ENCODE measurements around the gene SLC35F3. TPM values are rescaled to one million over a fixed set of nuclear protein-coding genes. Genes with fewer than 3 reads are reported as not detected.
A peak's percentile ranks its signal among the peaks of the same experiment; 100 is the strongest.

SLC35F3 gene
- total and polyA plus RNA-seq, 9 of the 15 experiments (the other 6 are each of a cell fraction or from before 2014, with no cell fraction given), result 0.04 to 0.07 (median 0.04) TPM; not detected in 6

GRCh38 chr1:234373064-234373958, 468.8 kb downstream of the SLC35F3 start, which contains the start of gene COA6 (continued):
- TF ChIP-seq JUN (IDR thresholded peaks at IDR 0.05; ENCODE audit: borderline replicate concordance, low read depth, low read length), result no peak; the same call in 1 of the 2 replicates
- TF ChIP-seq JUN (CRISPR knock-in tag; IDR thresholded peaks at IDR 0.05; ENCODE audit: borderline replicate concordance), result no peak; the same call in 1 of the 2 replicates
- no peak for TF ChIP-seq RBM15 (IDR thresholded peaks at IDR 0.05; ENCODE audit: insufficient read depth, low read length)
- TF ChIP-seq SIX5 (IDR thresholded peaks at IDR 0.05; ENCODE audit: borderline replicate concordance in 1 of 2, insufficient read depth in 1 of 2, low read depth in 1 of 2, low read length in 2 of 2), result peak; percentile 13 to 19; a peak in 3 of 4 replicates
- no peak; the same call in 1 of the 2 replicates for TF ChIP-seq HMBOX1 (IDR thresholded peaks at IDR 0.05)
- no peak for TF ChIP-seq ATF1 (CRISPR knock-in tag; IDR thresholded peaks at IDR 0.05)
- peak; percentile 96 for TF ChIP-seq ATF1 (tag; IDR thresholded peaks at IDR 0.05)
- peak; percentile 37; the same call in 1 of the 2 replicates for TF ChIP-seq CEBPB (tag; IDR thresholded peaks at IDR 0.05)
- no peak for TF ChIP-seq HNRNPL (IDR thresholded peaks at IDR 0.05; ENCODE audit: low read depth, low read length)
- no peak; the same call in 1 of the 2 replicates for TF ChIP-seq USF2 (CRISPR knock-in tag; IDR thresholded peaks at IDR 0.05)
- TF ChIP-seq PATZ1 (CRISPR knock-in tag; IDR thresholded peaks at IDR 0.05; ENCODE audit: borderline replicate concordance), result peak; percentile 70; the same call in 1 of the 2 replicates
- peak in 1 of 2 experiments; percentile 13; a peak in 1 of 4 replicates for TF ChIP-seq CSDE1 (IDR thresholded peaks at IDR 0.05)
- no peak for TF ChIP-seq HINFP (tag; conservative IDR thresholded peaks at IDR 0.05; ENCODE audit: low read depth)
- 0 out of 4 replicates have a peak, but pooled peaks have one; percentile 1 to 79 for TF ChIP-seq SIN3A (IDR thresholded peaks at IDR 0.05; ENCODE audit: borderline replicate concordance in 2 of 2, control insufficient read depth in 1 of 2, low read depth in 2 of 2, low read length in 2 of 2)
- peak; percentile 89 for TF ChIP-seq MEIS2 (IDR thresholded peaks at IDR 0.05; ENCODE audit: partially characterized antibody)
- TF ChIP-seq HLTF (IDR thresholded peaks at IDR 0.05), result peak; percentile 97
- TF ChIP-seq ZKSCAN1 (IDR thresholded peaks at IDR 0.05; ENCODE audit: low read depth, low read length), result no peak
- no peak; the same call in 1 of the 2 replicates for TF ChIP-seq ARID1B (IDR thresholded peaks at IDR 0.05)
- no peak for TF ChIP-seq MECOM (CRISPR knock-in tag; IDR thresholded peaks at IDR 0.05)
- TF ChIP-seq MTF1 (CRISPR knock-in tag; IDR thresholded peaks at IDR 0.05; ENCODE audit: borderline replicate concordance), result no peak
- TF ChIP-seq SRSF9 (IDR thresholded peaks at IDR 0.05; ENCODE audit: borderline replicate concordance, low read depth, low read length), result no peak
- TF ChIP-seq PPARD (CRISPR knock-in tag; IDR thresholded peaks at IDR 0.05), result no peak
- TF ChIP-seq BRD4 (IDR thresholded peaks at IDR 0.05), result peak; percentile 83

Measured in K562 (cell line).